WTC11 (cell line): ENCODE results near the gene ZFP62. TPM values are rescaled to one million over a fixed set of nuclear protein-coding genes. Genes with fewer than 3 reads are reported as not detected.
A peak's percentile ranks its signal among the peaks of the same experiment; 100 is the strongest.
"Not testable (repeated sequence)": the region's sequence is repeated elsewhere in the genome, so short reads cannot be mapped to it uniquely, and the experiment has no call there.

Experiments used
- ATAC-seq: fragments of 200-7000 bp; cut with Tn5 transposase; 2 replicates; pipeline ENCODE4 v1.10.0; 2021; ENCODE audit warnings: mild to moderate bottlenecking, moderate library complexity
- CTCF ChIA-PET: fragments of 300-600 bp; sonication (Branson Sonifier 250); formaldehyde crosslinking; loops from one replicate; lab custom pipeline; 2021; ENCODE audit warnings: antibody characterized with exemption; lab: Charles Lee
- POLR2A ChIA-PET: fragments of 350-600 bp; sonication (Branson Sonifier 250); formaldehyde crosslinking; loops from one replicate; lab custom pipeline; 2021; ENCODE audit warnings: antibody characterized with exemption; lab: Charles Lee
- DNase-seq: peaks from one replicate; pipeline ENCODE4 v3.0.0; 2021; ENCODE audit warnings: low spot score
- H3K27ac Mint-ChIP-seq: 2 replicates; pipeline ENCODE4 v1.8.0; 2021; ENCODE audit warnings: mixed read lengths
- H3K27me3 Mint-ChIP-seq: 2 replicates; pipeline ENCODE4 v1.8.0; 2021; ENCODE audit warnings: low read depth, mild to moderate bottlenecking, moderate library complexity, mixed read lengths
- H3K36me3 Mint-ChIP-seq: 2 replicates; pipeline ENCODE4 v1.8.0; 2021; ENCODE audit warnings: mixed read lengths
- H3K4me1 Mint-ChIP-seq: 2 replicates; pipeline ENCODE4 v1.8.0; 2022; ENCODE audit warnings: mixed read lengths
- H3K4me3 Mint-ChIP-seq: 2 replicates; pipeline ENCODE4 v1.8.0; 2021; ENCODE audit warnings: mild to moderate bottlenecking, moderate library complexity, mixed read lengths
- H3K9me3 Mint-ChIP-seq: 2 replicates; pipeline ENCODE4 v1.8.0; 2021; ENCODE audit warnings: mixed read lengths
- AR ChIP-seq: fragments of 250-450 bp; sonication (Bioruptor Pico); IDR thresholded peaks from 2 replicates; pipeline ENCODE4 v1.9.0; 2021; ENCODE audit warnings: mild to moderate bottlenecking
- CBFB ChIP-seq: sonication (generic); formaldehyde crosslinking; IDR thresholded peaks from 2 replicates; pipeline ENCODE4 v1.8.1; 2022; ENCODE audit warnings: mild to moderate bottlenecking, low read depth, missing genetic modification reagents
- ETV6 ChIP-seq: sonication (generic); formaldehyde crosslinking; IDR thresholded peaks from 2 replicates; pipeline ENCODE4 v1.8.1; 2022; ENCODE audit warnings: mild to moderate bottlenecking, missing genetic modification reagents
- FOXP1 ChIP-seq: sonication (generic); formaldehyde crosslinking; IDR thresholded peaks from 2 replicates; pipeline ENCODE4 v1.8.0; 2022; ENCODE audit warnings: missing genetic modification reagents, mild to moderate bottlenecking, moderate library complexity, borderline replicate concordance
- GRHL2 ChIP-seq: fragments of 250-450 bp; sonication (Bioruptor Pico); IDR thresholded peaks from 2 replicates; pipeline ENCODE4 v1.8.0; 2022; ENCODE audit warnings: mild to moderate bottlenecking, moderate library complexity; ENCODE audit not compliant: insufficient replicate concordance, severe bottlenecking
- NFE2L1 ChIP-seq: sonication (generic); formaldehyde crosslinking; IDR thresholded peaks from 2 replicates; pipeline ENCODE4 v1.8.1; 2023; ENCODE audit warnings: missing genetic modification reagents
- NR3C1 ChIP-seq: sonication (generic); formaldehyde crosslinking; conservative IDR thresholded peaks from 2 replicates; pipeline ENCODE4 v1.8.1; 2023; ENCODE audit warnings: low read depth, mild to moderate bottlenecking, missing genetic modification reagents
- SMAD3 ChIP-seq: sonication (generic); formaldehyde crosslinking; IDR thresholded peaks from 2 replicates; pipeline ENCODE4 v1.8.0; 2022; ENCODE audit warnings: missing genetic modification reagents, mild to moderate bottlenecking, borderline replicate concordance
- ZNF317 ChIP-seq: sonication (generic); formaldehyde crosslinking; IDR thresholded peaks from 2 replicates; pipeline ENCODE4 v1.8.1; 2023; ENCODE audit warnings: low read depth, mild to moderate bottlenecking, moderate library complexity, missing genetic modification reagents, borderline replicate concordance
- ZNF396 ChIP-seq: fragments of 250-450 bp; sonication (Bioruptor Pico); IDR thresholded peaks from 2 replicates; pipeline ENCODE4 v1.8.0; 2021; ENCODE audit warnings: mild to moderate bottlenecking, moderate library complexity, borderline replicate concordance
- total RNA-seq: library from RNA; stranded (reverse); gene quantifications from 3 replicates; pipeline ENCODE4 v1.2.3, GENCODE V29; 2021
- TF ChIP-seq, protein P1 (sequence below): sonication (generic); formaldehyde crosslinking; IDR thresholded peaks from 2 replicates; pipeline ENCODE4 v1.8.1; 2023; ENCODE audit warnings: mild to moderate bottlenecking, missing genetic modification reagents, borderline replicate concordance
- TF ChIP-seq, protein P2 (sequence below): sonication (generic); formaldehyde crosslinking; IDR thresholded peaks from 2 replicates; pipeline ENCODE4 v1.8.0; 2023; ENCODE audit warnings: mild to moderate bottlenecking, missing genetic modification reagents

The ZFP62 gene
- total RNA-seq, 1 experiment from 2014 or later = 41.2 TPM

GRCh38 chr5:180830253-180831138 lies 30.6 kb downstream of the ZFP62 start (continued):
- TF ChIP-seq, protein P1, sequence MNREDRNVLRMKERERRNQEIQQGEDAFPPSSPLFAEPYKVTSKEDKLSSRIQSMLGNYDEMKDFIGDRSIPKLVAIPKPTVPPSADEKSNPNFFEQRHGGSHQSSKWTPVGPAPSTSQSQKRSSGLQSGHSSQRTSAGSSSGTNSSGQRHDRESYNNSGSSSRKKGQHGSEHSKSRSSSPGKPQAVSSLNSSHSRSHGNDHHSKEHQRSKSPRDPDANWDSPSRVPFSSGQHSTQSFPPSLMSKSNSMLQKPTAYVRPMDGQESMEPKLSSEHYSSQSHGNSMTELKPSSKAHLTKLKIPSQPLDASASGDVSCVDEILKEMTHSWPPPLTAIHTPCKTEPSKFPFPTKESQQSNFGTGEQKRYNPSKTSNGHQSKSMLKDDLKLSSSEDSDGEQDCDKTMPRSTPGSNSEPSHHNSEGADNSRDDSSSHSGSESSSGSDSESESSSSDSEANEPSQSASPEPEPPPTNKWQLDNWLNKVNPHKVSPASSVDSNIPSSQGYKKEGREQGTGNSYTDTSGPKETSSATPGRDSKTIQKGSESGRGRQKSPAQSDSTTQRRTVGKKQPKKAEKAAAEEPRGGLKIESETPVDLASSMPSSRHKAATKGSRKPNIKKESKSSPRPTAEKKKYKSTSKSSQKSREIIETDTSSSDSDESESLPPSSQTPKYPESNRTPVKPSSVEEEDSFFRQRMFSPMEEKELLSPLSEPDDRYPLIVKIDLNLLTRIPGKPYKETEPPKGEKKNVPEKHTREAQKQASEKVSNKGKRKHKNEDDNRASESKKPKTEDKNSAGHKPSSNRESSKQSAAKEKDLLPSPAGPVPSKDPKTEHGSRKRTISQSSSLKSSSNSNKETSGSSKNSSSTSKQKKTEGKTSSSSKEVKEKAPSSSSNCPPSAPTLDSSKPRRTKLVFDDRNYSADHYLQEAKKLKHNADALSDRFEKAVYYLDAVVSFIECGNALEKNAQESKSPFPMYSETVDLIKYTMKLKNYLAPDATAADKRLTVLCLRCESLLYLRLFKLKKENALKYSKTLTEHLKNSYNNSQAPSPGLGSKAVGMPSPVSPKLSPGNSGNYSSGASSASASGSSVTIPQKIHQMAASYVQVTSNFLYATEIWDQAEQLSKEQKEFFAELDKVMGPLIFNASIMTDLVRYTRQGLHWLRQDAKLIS (CRISPR knock-in tag) = no peak
- TF ChIP-seq NFE2L1 (CRISPR knock-in tag) (no peak), ETV6 (CRISPR knock-in tag) (0 out of 2 replicates have a peak, but pooled peaks have one; percentile 49), CBFB (CRISPR knock-in tag) (no peak), ZNF396 (CRISPR knock-in tag) (no peak), ZNF317 (CRISPR knock-in tag) (no peak), SMAD3 (CRISPR knock-in tag) (no peak), NR3C1 (CRISPR knock-in tag) (peak; percentile 60; the same call in 1 of the 2 replicates), FOXP1 (CRISPR knock-in tag) (peak; percentile 37)
- TF ChIP-seq, all 79 proteins: peak for 13

- peaks cover 37% of the 10 kb centered on the region for H3K9me3 Mint-ChIP-seq
- H3K4me1 Mint-ChIP-seq = peaks cover 27% of the 10 kb centered on the region
- H3K27ac Mint-ChIP-seq = no peak overlapping the region
- H3K27me3 Mint-ChIP-seq = peaks cover 76% of the 10 kb centered on the region
- no peak for ATAC-seq
- ChIA-PET CTCF (interaction anchor here (1.1 to 1.9 kb wide), 3 partner anchors 16 to 40 kb away, joined by 4 to 7 read pairs (median 5); no protein-coding TSS in a partner anchor), POLR2A (interaction anchor here (1.1 to 1.4 kb wide), 3 partner anchors 8 to 31 kb away, joined by 3 to 5 read pairs (median 4); partner anchors contain the start of genes MGAT1 and ZFP62)
- TF ChIP-seq AR (CRISPR knock-in tag) (no peak), GRHL2 (CRISPR knock-in tag) (no peak)
- TF ChIP-seq, protein P2, sequence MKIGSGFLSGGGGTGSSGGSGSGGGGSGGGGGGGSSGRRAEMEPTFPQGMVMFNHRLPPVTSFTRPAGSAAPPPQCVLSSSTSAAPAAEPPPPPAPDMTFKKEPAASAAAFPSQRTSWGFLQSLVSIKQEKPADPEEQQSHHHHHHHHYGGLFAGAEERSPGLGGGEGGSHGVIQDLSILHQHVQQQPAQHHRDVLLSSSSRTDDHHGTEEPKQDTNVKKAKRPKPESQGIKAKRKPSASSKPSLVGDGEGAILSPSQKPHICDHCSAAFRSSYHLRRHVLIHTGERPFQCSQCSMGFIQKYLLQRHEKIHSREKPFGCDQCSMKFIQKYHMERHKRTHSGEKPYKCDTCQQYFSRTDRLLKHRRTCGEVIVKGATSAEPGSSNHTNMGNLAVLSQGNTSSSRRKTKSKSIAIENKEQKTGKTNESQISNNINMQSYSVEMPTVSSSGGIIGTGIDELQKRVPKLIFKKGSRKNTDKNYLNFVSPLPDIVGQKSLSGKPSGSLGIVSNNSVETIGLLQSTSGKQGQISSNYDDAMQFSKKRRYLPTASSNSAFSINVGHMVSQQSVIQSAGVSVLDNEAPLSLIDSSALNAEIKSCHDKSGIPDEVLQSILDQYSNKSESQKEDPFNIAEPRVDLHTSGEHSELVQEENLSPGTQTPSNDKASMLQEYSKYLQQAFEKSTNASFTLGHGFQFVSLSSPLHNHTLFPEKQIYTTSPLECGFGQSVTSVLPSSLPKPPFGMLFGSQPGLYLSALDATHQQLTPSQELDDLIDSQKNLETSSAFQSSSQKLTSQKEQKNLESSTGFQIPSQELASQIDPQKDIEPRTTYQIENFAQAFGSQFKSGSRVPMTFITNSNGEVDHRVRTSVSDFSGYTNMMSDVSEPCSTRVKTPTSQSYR (CRISPR knock-in tag) = no peak
- H3K4me3 Mint-ChIP-seq = no peak overlapping the region
- DNase-seq = no peak
- H3K36me3 Mint-ChIP-seq = peaks cover 31% of the 10 kb centered on the region
Observed at GRCh38 chr5:180829726-180830125, 31.4 kb downstream of the ZFP62 start.

GRCh38 chr5:180828756-180829531 lies 32.1 kb downstream of the ZFP62 start:
- H3K4me3 Mint-ChIP-seq, CTCF ChIA-PET, H3K27ac Mint-ChIP-seq, DNase-seq, ATAC-seq: not testable (repeated sequence)
- peaks cover 31% of the 10 kb centered on the region for H3K36me3 Mint-ChIP-seq
- POLR2A ChIA-PET = interaction anchor here (1.4 kb wide), 1 partner anchor 32 kb away, joined by 5 read pairs; the partner anchor contains the start of gene ZFP62
- peaks cover 30% of the 10 kb centered on the region for H3K4me1 Mint-ChIP-seq
- H3K27me3 Mint-ChIP-seq = peaks cover 76% of the 10 kb centered on the region
- peaks cover 37% of the 10 kb centered on the region for H3K9me3 Mint-ChIP-seq

GRCh38 chr5:180827374-180827773 lies 33.7 kb downstream of the ZFP62 start:
- H3K27ac Mint-ChIP-seq, POLR2A ChIA-PET, DNase-seq, ATAC-seq, H3K4me3 Mint-ChIP-seq, CTCF ChIA-PET: not testable (repeated sequence)
- Mint-ChIP-seq H3K27me3 (peaks cover 68% of the 10 kb centered on the region), H3K36me3 (peaks cover 31% of the 10 kb centered on the region), H3K9me3 (peaks cover 37% of the 10 kb centered on the region), H3K4me1 (peaks cover 27% of the 10 kb centered on the region)
